Endothelial cell of hepatic sinusoid (primary cell): Measurements from ENCODE around the gene LYRM9.
"Not testable (repeated sequence)": the region's sequence is repeated elsewhere in the genome, so short reads cannot be mapped to it uniquely, and the experiment has no call there.

Experiments
- in situ Hi-C: cut with HindIII; loops from 2 replicates; pipeline ENCODE4 v1.10.0; 2017; ENCODE audit warnings: low sequenced_read_pairs

Gene LYRM9

DNA sequence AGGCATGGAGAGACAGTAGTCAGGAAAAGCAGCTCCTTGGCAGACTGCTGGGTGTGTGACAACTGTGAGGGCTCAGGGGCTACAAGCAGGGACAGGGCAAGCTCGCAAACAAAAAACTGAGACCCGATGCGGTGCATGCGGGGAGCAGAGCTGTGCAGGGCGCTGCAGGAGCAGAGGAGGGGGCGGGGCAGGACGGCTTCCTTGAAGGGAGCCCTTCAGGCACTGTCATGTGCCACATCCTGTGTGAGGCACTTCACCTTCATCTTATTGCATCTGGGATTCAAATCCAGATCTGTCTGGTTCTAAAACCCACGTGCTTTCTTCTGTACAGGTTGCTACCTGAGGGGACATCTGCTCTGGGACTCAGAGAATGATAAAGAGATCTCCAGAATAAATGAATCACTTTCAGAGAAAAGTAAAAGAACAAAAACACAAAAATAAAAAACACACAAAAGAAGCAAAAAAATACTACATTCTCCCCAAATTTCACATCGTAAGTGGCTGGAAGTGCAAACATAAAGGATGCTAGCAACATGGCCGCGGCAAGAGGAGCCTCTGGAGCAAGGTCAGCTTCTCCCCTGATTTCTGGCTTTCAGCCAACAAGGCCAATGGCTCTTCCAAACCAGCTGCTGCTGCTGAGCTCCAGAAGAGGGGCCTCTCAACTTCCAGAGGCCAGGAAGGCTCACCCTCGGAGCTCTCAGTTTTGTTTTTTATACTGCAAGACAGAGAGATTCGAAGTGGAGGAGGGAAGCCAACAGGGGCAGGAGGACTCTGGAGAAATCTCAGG, 14.2 kb downstream of the LYRM9 start:
- in situ Hi-C loops = no loop called here

DNA sequence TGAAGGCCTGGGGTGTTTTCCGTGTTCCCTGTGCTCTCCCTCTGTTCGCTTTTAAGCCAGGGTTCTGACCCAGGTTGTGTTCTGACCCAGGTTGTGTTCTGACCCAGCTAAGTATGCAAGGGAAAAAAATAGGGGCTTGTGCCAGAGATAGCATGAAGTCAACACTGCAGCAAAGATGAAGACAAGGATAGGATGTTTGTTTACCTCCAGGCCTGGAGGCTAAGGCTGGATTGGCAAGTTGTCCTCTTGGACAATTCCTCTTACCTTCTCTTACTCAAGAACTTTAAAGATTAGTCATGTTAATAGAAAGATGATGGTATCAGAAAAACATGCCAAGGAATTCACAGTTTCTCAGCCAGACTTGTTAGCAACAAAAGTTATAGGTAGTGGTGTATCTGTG, 19.4 kb downstream of the LYRM9 start:
- in situ Hi-C loops = no loop called here

DNA sequence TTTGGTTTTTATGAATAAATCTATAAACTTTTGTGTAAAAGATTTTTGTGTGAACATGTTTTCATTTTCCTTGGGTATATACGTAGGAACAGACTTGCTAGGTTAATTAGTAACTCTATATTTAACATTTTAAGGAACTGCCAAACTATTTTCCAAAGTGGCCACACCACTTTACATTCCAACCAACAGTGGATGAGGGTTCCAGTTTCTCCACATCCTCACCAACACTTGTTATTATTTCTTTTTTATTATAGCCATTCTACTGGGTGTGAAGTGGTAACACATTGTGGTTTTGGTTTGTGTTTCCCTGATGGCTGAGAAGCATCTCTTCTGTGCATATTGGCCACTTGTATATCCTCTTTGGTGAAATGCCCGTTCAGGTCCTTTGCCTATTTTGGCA, 20.0 kb downstream of the LYRM9 start:
- in situ Hi-C loops = no loop called here

DNA sequence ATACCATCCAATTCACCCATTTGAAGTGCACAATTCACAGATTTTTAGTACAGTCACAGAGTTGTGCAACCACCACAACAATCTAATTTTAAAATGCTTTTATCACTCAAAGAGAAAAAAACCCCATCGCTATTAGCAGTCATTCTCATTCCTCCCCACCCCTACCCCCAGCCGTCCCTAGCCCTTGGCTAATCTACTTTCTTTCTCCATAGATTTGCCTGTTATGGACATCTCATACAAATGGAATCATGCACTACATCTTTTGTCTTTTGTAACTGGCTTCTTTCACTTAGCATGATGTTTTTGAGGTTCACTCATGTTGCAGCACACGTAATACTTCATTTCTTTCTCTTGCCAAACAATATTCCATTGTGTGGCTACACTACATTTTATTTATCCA, 20.4 kb downstream of the LYRM9 start:
- in situ Hi-C loops = no loop called here

DNA sequence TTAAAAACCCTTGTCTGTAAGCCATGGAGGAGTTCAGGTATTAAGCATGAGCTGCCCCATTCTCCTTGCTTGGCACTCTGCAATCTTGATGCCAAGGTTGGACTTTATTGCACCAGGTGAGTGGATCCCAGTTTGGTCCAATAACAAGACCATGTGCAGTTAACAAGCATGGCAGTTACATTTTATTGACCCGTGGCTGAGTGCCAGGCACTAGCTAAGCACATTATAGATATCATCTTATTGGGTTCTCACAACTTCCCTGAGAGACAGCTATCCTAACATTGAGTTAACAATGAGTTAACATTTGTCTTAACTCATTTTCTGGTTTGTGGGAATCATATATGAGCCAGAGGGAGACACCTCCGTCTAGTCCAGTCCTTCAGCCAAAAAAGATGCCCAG, 21.8 kb downstream of the LYRM9 start:
- in situ Hi-C loops = no loop called here

DNA sequence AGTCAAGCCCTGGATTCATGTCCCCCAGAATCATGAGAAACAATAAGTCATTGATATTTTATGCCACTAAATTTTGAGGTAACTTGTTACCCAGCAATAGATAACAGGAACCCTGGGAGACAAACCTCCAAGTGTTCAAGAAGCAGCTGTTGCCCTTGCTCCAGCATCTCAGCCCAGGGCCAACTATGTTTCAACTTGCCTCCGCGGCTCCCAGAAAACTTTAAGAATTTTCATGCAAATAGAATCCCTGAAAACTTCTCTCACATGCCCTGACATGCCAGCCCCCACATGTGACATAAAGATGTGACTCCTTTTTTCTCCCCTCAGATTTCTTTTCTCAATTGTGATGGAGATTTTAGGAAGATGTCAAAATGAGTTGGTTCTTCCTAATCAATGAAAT, 22.8 kb downstream of the LYRM9 start:
- in situ Hi-C loops = no loop called here

DNA sequence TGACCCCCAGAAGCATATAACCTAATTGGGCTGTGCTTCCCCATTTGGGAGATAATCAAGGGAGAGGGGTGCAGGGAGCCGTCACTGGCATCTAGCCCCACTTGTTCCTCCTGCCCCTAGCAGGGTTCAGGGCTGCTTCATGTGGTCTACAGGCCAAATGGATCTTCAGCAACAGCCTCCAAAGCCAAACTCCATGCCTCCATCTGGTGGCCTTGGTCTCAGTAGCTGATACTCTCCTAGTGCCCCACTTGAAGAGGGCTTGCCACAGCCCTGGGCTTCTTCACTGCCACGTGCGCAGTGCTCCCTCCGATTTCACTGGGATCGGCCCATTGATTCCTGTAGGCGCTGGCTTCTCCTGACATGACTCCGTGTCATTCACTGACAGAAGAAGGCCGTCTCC, 24.6 kb downstream of the LYRM9 start:
- in situ Hi-C loops = no loop called here

DNA sequence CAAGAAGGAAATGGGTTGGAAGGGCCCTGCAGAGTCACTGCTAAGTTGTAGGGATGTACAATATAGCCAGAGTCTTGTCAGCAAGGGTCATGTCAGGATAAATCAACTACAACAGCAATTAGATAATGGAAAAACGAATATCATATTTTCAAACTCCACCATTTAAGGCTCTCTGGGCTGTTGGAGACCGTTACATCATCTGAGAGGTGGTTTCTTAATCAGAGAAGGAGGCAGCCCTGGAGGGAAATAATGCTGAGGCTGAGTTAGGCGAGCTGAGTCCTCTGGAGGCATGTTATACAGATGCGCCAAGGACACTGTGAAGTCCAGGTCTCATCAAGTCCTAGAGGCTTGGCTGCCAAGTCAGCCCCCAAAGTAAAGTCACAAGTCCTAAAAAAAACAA, 30.3 kb downstream of the LYRM9 start:
- in situ Hi-C loops = no loop called here

DNA sequence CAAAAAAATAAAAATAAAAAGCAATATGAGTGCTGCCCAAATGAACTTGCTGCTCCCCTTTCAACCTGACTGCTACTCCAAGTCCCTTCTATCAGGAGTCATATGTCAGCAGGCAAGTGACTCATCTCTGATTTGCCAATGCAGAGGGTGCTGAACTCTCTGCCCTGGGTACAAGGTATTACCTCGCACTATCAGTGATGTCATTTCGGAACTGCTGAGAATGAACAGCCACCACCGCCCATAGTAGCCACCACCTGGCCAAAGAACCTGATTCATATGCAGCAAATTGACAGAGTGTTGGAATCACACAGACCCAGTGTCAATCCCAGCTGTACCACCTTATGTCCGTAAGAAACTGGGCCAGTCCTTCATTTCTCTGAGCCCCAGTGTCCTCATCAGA, 31.2 kb downstream of the LYRM9 start:
- in situ Hi-C loops = no loop called here

DNA sequence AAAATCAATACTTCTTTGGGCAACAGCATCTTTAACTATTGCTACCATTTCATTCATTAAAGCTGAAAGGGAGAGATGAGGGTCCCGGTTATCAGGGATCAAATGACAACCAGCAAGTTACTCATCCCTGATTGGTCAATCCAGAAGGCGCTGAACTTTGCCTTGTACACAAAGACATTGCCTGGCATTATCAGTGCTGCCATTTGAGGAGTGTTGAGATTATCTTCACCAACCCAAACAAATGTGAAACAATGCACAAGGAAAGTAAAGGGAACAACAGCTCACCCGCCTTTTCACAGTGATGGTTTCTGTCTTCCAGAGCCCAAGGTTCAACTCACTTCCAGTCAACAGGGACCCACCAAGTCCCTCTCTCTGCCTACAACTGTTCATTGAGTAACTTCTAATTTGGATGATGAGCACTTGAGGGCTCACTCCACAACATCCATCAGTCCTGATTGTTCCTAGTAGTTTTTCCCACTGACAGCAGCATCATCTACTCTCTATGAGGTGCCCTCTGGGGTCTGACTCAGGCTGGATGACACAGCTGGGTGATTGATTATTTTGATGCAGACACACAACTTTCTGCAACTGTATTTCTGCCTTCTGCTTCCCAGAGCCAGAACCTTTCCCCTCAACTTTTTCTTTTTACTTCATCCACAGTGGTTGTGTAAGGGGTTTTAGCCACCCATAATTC, 32.0 kb downstream of the LYRM9 start:
- in situ Hi-C loops = no loop called here

DNA sequence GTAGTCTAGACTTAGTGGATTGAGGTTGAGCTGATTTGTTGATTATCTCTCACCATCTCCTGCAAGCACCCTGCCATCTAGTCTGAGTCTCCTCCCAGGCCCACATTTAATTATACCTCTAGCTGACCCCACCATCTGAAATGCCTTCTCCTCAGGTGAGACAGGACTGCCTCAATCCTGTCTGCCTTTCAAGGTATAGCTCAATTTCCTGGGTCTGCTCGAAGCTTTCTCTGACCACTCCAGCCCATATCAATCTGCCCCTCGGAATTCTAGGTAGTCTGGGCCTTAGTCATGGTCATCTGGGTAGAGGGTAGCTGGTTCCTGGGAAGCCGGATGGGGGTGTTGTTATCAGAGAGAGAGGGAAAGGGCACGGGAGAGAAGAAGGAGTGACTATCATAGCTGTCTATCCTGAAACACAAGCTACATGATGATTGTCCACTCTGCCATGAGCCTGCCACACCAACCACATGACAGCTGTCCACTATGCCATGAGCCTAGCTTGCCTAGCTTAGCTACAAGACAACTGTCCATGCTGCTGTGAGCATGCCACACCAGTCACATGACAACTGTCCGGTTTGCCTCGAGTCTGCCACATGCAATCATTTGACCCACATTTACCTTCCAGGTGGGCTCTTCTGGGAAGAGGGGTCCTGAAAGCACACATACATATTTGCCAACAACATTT, 34.4 kb downstream of the LYRM9 start:
- in situ Hi-C loops = no loop called here

DNA sequence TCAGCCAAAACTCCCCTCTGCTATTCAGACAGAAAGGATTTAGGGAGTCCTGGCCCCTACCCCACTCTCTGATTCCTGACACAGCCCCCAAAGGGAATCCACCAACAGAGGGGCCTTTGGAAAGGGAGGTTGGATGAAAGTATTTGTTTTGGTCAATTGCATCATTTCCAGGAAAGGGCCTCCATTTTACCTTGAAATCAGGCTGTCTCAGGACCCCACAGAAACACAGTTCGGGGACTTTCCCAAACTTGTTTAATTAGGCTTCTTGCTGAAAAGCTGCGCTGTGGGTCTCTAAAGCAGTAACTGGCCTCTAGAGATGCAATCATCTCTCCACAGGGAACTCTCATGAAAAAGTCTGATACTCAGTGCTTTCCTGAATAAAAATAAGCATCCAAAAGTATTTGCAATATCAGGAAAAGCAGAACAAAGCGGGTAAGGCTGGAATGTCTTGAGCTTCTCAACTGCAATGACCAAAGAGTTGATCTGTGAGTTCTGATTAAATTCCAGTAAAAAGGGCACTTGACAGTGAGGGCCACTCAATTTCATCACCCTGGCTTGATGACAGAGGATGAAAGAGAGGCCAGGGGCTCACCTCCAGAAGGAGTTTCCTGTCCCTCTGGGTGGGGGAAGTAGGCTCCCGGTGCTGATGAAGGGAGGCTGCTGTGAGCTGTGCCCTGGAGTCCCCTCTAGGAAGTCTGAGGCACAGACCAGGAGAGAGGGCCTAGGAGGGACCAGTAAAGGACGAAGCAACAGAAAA, 36.3 kb downstream of the LYRM9 start:
- in situ Hi-C loops = no loop called here

DNA sequence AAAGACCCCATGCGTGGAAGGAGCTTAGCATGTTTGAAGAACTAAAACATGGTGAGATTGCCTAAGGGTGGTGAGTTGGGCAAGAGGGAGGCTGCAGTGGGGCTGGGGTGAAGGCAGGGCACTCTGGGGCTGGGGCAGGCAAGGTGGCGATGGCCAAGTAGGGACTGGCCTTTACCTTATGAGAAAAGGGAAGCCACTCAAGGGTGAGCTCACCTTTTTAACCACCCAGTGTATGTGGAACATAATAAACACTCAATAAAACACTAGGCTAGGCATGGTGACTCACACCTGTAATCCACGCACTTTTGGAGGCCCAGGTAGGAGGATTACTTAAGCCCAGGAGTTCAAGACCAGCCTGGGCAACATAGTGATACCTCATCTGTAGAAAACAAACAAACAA, 37.7 kb downstream of the LYRM9 start:
- in situ Hi-C loops = no loop called here

DNA sequence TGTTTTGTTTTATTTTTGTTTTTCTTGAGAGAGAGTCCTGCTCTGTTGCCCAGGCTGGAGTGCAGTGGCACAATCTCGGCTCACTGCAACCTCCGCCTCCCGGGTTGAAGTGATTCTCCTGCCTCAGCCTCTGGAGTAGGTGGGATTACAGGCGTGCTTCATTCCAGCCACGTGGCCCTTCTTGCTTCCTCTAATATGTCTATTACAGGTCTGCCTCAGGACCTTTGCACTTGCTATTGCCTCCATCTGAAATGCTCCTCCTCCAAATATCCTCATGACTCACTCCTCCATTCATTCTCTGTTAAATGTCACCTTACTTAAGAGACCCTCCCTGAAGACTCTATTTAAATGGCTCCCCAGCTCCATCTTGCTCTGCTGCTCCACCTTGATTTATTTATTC, 39.0 kb downstream of the LYRM9 start:
- in situ Hi-C loops = no loop called here

DNA sequence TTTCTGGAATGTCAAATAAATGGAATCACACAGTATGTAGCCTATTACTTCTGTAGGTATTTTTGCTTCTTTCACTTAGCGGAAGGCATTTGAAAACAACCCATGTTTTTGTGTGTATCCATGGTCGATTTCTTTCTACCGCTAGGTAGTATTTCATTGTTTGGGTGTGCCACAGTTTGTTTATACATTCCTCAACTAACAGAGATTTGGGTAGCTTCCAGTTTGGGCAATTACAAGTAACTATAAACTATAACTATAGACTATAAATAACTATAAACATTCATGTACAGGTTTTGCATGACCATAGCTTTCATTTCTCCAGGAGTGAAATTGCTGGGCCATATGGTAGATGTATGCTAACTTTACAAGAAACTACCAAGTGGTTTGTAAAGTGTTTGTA, 40.1 kb downstream of the LYRM9 start:
- in situ Hi-C loops = no loop called here

DNA sequence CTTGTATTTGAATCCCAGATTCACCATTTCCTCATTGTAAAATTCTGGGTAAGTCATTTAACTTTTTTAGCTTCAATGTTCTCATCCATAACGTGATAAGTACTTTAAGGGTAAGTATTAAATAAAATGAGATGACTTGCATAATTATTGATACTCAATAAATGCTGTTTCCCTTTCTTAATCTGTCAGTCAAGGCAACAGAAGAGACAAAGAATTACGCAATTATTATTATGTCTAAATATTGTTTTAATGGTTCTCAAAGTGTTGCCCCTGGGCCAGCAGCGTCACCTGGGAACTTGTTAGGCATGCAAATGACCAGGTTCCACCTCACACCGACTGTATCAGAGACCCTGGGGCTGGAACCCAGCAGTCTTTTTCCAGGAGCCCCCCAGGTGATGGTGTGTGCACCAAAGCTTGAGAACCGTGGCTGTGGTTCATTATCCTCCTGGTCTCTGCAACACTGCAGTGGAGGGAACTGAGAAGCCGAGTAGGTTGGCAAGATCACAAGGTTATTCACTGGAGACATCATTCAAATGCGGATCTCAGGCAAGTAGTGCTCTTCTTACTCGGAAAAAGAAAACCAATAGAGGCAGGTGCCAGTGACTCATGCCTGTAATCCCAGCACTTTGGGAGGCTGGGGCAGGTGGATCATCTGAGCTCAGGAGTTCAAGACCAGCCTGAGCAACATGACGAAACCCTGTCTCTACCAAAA, 43.5 kb downstream of the LYRM9 start:
- in situ Hi-C loops = no loop called here

DNA sequence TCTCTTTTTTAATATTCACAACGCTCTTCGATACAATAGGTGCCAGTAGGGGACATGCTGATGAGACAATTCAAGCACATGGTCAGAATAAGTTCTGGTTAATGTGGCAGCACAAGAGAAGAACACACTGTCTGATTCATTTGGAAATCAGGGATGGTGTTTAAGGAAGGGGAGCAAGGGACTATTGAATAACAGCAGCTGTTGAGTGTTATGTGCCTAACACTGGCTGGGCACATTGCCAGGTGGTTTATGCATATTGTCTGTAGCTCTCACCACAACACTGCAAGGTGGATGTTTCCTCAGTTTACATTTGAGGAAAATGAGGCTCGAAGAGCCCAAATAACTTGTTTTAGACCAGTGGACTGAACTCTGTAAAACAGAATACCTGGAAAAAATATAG, 44.2 kb downstream of the LYRM9 start:
- in situ Hi-C loops = no loop called here

DNA sequence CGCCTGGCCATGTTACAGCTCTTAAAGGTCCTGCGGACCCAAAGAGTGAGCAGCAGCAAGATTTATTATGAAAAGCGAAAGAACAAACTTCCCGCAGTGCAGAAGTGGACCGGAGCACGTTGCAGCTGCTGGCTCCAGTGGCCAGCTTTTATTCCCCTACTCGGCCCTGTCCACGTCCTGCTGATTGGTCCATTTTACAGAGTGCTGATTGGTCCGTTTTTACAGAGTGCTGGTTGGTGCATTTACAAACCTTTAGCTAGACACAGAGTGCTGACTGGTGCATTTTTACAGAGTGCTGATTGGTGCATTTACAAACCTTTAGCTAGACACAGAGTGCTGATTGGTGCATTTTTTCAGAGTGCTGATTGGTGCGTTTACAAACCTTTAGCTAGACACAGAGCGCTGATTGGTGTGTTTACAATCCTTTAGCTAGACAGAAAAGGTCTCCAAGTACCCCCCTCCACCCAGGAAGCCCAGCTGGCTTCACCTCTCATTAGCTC, 46.3 kb downstream of the LYRM9 start:
- in situ Hi-C loops = not testable (repeated sequence)

DNA sequence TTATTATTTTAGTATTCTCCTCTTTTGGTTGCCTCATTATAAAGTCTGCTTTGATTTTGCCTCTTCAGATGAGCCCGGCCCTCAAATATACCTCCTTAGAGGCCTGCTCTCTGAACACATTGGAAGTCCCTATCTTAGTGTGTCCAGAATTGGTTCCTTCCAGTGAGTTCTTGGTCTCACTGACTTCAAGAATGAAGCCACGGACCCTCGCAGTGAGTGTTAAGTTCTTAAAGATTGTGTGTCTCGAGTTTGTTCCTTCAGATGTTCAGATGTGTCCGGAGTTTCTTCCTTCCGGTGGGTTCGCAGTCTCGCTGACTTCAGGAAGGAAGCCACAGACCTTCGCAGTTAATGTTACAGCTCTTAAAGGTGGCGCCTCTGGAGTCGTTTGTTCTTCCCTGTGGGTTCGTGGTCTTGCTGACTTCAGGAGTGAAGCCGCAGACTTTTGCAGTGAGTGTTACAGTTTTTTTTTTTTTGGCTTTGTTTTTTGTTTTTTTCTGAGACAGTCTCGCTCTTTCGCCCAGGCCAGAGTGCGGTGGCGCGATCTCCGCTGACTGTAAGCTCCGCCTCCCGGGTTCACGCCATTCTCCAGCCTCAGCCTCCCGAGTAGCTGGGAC, 47.0 kb downstream of the LYRM9 start:
- in situ Hi-C loops = no loop called here
